Activated gamma-delta T cell treated with anti-CD3 and anti-CD28 coated beads, Interleukin-2, amount 50 U/mL, for 16 hours (primary cell): ENCODE data around the gene CFAP74.
"Not testable (repeated sequence)": the region's sequence is repeated elsewhere in the genome, so short reads cannot be mapped to it uniquely, and the experiment has no call there.

ENCODE experiments used
- DNase-seq: peaks from one replicate; pipeline ENCODE4 v3.0.0-alpha.2; 2020; ENCODE audit warnings: low read depth

Gene CFAP74

DNA sequence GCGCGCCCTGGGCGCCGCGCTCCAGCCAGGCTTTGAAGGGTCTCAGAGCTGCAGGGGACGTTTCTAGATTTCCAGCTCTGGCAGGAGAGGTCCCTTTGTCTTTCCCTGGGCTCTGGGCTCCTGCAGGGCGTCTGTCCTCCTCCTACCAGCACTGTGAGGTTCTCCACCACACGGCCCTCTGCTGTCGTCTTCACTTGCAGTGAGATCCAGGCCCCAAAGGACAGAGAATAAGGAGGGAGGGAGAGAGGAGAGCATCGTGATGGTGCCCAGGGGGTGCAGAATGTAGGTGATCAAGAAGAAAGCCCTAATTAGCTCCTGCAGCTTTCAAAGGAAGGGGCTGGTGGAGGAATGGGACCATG lies 108.5 kb downstream of the CFAP74 start:
- DNase-seq, result no peak

- DNase-seq, result no peak
These were observed 109.1 kb downstream of the CFAP74 start for GRCh38 chr1:1894354-1895059.

DNA sequence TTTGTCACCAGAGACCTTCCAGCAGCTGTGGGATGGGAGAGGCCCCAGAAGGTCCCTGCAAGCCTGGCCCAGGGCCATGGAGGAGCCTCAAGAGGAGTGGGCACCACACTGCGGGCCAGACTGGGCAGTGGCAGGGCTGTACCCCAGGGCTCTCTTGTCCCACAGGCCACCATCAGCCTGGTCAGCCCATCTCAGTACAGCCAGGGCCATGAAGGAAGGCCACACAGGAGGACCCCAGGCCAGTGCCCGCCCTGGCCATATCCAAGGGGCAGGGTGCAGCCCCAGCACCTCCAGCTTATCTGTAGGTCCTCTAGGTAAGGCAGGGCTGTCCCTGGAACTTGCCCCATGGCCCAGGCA lies 109.6 kb downstream of the CFAP74 start:
- no peak for DNase-seq

- no peak for DNase-seq
These were observed 110.1 kb downstream of the CFAP74 start for GRCh38 chr1:1893291-1893985.

GRCh38 chr1:1892763-1893120 lies 110.8 kb downstream of the CFAP74 start:
- DNase-seq, result no peak

DNA sequence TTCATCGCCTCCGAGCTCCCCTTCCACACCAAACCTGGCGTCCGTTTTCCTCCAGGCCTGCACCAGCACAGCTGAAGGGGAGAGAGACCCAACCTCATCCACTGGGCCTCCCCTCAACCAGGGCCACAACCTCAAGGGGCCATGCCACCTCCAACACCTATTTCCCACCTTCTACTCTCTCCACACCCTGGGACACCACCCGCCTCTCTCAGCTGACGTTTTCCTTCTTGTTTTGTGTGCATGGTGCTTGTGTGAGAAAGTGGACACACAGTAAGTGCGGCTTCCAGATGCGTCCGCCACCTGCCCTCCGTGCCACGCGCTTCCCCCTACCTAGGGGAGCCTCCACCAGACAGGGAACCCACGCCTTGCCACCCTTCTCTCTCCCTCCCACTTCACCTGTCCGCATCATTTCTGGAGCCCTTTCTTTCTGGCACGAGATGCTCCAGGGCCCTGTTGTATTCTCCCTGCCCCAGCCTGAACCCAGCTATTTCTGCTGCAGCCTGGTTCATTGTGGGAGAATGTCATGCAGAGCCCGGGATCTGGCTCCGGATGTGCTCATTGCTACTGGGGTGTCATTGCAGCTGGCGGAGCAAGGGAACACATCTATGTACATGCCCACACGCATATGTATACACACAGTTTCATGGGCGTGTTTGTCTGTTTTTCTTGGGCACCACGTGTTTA lies 111.4 kb downstream of the CFAP74 start:
- DNase-seq, result no peak

- peak; percentile 64 for DNase-seq
These were observed 112.1 kb downstream of the CFAP74 start for GRCh38 chr1:1891349-1892078.

- peak; percentile 78 for DNase-seq
These were observed 112.9 kb downstream of the CFAP74 start, which contains the start of gene GNB1 for GRCh38 chr1:1890506-1891348. GNB1 (minus strand) TSS chr1:1891087; CDS start chr1:1825453, 65,634 bp downstream.

- peak; percentile 14 for DNase-seq
These were observed 113.6 kb downstream of the CFAP74 start for GRCh38 chr1:1889847-1890505.

GRCh38 chr1:1889090-1889750 lies 114.4 kb downstream of the CFAP74 start:
- no peak for DNase-seq

GRCh38 chr1:1883890-1884289 lies 119.7 kb downstream of the CFAP74 start:
- not testable (repeated sequence) for DNase-seq

GRCh38 chr1:1883092-1883873 lies 120.3 kb downstream of the CFAP74 start:
- no peak for DNase-seq

- no peak for DNase-seq
These were observed 121.9 kb downstream of the CFAP74 start for GRCh38 chr1:1881727-1882126.

DNA sequence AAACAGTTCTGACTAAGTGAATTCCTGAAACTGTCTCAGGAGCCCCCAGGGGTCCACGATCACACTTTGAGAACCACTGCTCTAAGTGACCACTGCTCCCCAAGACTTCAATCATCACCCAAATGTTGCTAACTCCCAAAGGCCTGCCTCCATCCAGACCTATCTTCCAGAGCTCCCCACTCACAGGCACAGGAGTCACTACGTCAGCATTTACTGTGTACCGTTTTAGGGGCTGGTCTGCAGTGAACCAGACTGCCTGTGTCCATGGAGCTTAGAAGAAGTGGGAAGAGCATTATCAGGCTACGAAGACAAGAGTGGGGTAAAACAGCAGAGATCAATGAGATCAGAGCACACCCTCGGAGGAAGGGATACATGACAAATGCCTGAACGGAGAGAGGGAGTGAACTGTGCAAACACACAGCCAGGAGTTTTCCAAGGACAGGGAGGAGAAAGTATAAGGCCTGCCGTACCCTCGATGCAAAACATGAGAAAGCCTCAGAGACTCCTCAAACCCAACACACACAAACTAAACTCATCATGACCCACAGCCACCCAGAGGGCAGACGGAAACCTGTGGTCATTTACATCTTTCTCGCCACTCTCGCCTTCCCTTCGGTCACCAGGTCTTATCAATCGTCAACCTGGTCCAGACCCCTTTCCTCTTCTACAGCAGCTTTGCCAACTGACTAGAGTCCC lies 122.8 kb downstream of the CFAP74 start:
- no peak for DNase-seq

DNA sequence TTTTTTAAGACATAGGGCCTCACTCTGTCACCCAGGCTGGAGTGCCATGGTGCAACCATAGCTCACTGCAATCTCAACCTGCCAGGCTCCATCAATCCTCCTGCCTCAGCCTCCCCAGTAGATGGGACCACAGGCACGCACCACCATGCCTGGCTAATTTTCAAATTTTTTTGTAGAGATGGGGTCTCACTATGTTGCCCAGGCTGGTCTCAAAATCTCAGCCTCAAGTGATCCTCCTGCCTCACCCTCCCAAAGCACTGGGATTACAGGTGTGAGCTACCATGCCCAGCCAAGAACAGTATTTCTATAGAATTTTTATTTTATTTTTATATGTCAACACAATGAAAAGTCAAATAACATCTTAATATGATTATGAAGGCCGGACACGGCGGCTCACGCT lies 123.6 kb downstream of the CFAP74 start:
- no peak for DNase-seq

DNA sequence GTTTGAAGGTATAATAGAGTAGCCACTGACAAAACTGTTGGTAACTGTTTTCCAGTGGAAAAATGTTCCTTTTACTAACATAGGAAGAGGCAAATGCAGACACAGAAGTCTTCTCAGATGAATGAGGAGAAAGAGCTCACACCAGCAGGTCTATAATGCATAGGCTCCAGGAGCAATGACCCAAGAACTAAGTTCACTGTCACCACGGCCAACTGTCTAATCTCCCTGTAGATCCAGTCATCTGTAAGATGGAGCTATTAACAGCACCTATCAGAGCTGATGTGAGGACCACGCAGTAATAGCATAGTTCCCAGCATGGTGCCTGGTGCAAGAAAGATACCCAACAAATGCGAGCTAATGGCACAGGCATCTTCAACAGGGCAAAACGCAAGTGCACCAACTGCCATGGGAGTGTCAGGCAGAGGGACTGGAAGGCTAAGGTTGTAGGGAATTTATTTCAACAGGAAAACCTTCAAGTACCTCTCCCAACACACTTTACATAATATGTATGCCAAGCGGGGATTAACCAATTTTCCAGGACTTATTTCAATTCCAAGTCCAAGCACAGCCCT lies 125.6 kb downstream of the CFAP74 start:
- DNase-seq, result no peak

GRCh38 chr1:1876335-1876930 lies 127.2 kb downstream of the CFAP74 start:
- no peak for DNase-seq

- DNase-seq, result no peak
These were observed 127.7 kb downstream of the CFAP74 start for GRCh38 chr1:1875932-1876331.
